ENCODE data around the gene SBF2.

SBF2 gene

GRCh38 chr11:9886595-9886994, 407.4 kb downstream of the SBF2 start:
- DNase-seq, result no peak

- DNase-seq, result no peak
Observed at GRCh38 chr11:9884601-9885000, 409.4 kb downstream of the SBF2 start.

GRCh38 chr11:9880657-9881056, 413.4 kb downstream of the SBF2 start:
- no peak for DNase-seq

- no peak for DNase-seq
Observed at GRCh38 chr11:9878936-9879335, 415.1 kb downstream of the SBF2 start.

- no peak for DNase-seq
Observed at GRCh38 chr11:9876331-9876730, 417.7 kb downstream of the SBF2 start.

- no peak for DNase-seq
Observed at GRCh38 chr11:9875862-9876261, 418.2 kb downstream of the SBF2 start.

- DNase-seq, result no peak
Observed at GRCh38 chr11:9875399-9875798, 418.6 kb downstream of the SBF2 start.

GRCh38 chr11:9874466-9874865, 419.6 kb downstream of the SBF2 start:
- no peak for DNase-seq

- no peak for DNase-seq
Observed at GRCh38 chr11:9868641-9869040, 425.4 kb downstream of the SBF2 start.

- no peak for DNase-seq
Observed at GRCh38 chr11:9862981-9863380, 431.0 kb downstream of the SBF2 start.

GRCh38 chr11:9861860-9862725, 431.9 kb downstream of the SBF2 start:
- DNase-seq, result peak in 9 of 14 donors; percentile 1 to 34 (median 2)

GRCh38 chr11:9859554-9860305, 434.3 kb downstream of the SBF2 start:
- DNase-seq, result no peak

GRCh38 chr11:9858822-9859221, 435.2 kb downstream of the SBF2 start:
- DNase-seq, result no peak

- DNase-seq, result no peak
Observed at GRCh38 chr11:9858218-9858617, 435.8 kb downstream of the SBF2 start.

- DNase-seq, result no peak
Observed at GRCh38 chr11:9855579-9856287, 438.3 kb downstream of the SBF2 start.

GRCh38 chr11:9853929-9854552, 440.0 kb downstream of the SBF2 start:
- no peak for DNase-seq

GRCh38 chr11:9852465-9852864, 441.6 kb downstream of the SBF2 start:
- no peak for DNase-seq

GRCh38 chr11:9851366-9851765, 442.7 kb downstream of the SBF2 start:
- no peak for DNase-seq

- DNase-seq, result no peak
Observed at GRCh38 chr11:9850224-9850895, 443.7 kb downstream of the SBF2 start.

GRCh38 chr11:9849389-9849788, 444.6 kb downstream of the SBF2 start:
- no peak for DNase-seq

GRCh38 chr11:9847636-9848035, 446.4 kb downstream of the SBF2 start:
- DNase-seq, result no peak

- DNase-seq, result no peak
Observed at GRCh38 chr11:9842923-9843322, 451.1 kb downstream of the SBF2 start.

All from C1 segment of cervical spinal cord (tissue), 14 donors.